Liver (tissue), 3 donors: ENCODE results near the gene KLK12.

Source experiments
- CTCF ChIP-seq: fragments of 150-350 bp; IDR thresholded peaks from 2 replicates; pipeline ENCODE4 v1.5.1; 2017; ENCODE audit warnings: improper control_type of control experiment, low read depth, low read length; ENCODE audit not compliant: missing input control
- FOXA2 ChIP-seq: IDR thresholded peaks from 2 replicates; pipeline ENCODE4 v1.6.1; 2016; ENCODE audit warnings: antibody characterized with exemption
- MAX ChIP-seq: IDR thresholded peaks from 2 replicates; pipeline ENCODE4 v1.6.1; 2016; ENCODE audit warnings: antibody characterized with exemption
- RXRA ChIP-seq, 2 donors: IDR thresholded peaks; 2 replicates each; pipeline ENCODE4 v1.6.1; 2017 to 2018; ENCODE audit warnings: antibody characterized with exemption in 2 of 2, mild to moderate bottlenecking in 1 of 2
- TF ChIP-seq, protein P1 (sequence below): IDR thresholded peaks from 2 replicates; pipeline ENCODE4 v1.6.1; 2016; ENCODE audit warnings: antibody characterized with exemption, mild to moderate bottlenecking
- donor health status: healthy.
- donor health status: healthy.

GRCh38 chr19:51025401-51025800, 9.4 kb downstream of the KLK12 start:
- TF ChIP-seq, protein P1, sequence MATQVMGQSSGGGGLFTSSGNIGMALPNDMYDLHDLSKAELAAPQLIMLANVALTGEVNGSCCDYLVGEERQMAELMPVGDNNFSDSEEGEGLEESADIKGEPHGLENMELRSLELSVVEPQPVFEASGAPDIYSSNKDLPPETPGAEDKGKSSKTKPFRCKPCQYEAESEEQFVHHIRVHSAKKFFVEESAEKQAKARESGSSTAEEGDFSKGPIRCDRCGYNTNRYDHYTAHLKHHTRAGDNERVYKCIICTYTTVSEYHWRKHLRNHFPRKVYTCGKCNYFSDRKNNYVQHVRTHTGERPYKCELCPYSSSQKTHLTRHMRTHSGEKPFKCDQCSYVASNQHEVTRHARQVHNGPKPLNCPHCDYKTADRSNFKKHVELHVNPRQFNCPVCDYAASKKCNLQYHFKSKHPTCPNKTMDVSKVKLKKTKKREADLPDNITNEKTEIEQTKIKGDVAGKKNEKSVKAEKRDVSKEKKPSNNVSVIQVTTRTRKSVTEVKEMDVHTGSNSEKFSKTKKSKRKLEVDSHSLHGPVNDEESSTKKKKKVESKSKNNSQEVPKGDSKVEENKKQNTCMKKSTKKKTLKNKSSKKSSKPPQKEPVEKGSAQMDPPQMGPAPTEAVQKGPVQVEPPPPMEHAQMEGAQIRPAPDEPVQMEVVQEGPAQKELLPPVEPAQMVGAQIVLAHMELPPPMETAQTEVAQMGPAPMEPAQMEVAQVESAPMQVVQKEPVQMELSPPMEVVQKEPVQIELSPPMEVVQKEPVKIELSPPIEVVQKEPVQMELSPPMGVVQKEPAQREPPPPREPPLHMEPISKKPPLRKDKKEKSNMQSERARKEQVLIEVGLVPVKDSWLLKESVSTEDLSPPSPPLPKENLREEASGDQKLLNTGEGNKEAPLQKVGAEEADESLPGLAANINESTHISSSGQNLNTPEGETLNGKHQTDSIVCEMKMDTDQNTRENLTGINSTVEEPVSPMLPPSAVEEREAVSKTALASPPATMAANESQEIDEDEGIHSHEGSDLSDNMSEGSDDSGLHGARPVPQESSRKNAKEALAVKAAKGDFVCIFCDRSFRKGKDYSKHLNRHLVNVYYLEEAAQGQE = no peak
- TF ChIP-seq CTCF (no peak), RXRA (IDR thresholded peaks at IDR 0.05) (no peak), MAX (no peak), FOXA2 (no peak)
